Measurements from ENCODE around the gene FANCE.
A peak's percentile ranks its signal among the peaks of the same experiment; 100 is the strongest.

FANCE gene

DNA sequence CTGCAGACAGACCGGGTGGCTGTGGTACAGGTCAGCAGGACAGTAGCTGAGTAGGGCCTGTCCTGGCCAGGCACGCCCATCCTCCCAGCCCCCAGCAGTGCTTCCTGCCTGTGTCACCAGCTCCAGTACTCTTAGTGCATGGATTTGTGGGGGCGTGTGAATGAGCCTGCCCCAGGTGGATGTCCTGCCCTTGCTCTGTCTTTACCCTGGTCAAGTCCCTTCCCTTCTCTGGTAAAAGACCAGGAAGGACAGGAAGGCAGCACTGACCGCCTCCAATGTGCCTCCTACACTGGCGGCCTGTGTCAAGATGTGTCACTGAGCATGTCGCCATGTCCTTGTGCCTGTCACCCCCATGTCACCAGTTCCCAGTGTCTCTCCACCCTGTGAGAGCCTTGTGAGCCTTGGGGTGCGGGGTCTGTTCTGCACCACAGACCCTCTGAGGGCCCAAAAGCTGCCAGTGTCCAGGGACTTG, 32.8 kb downstream of the FANCE start:
- peak; percentile 59 for DNase-seq (ENCODE audit: low spot score)

DNA sequence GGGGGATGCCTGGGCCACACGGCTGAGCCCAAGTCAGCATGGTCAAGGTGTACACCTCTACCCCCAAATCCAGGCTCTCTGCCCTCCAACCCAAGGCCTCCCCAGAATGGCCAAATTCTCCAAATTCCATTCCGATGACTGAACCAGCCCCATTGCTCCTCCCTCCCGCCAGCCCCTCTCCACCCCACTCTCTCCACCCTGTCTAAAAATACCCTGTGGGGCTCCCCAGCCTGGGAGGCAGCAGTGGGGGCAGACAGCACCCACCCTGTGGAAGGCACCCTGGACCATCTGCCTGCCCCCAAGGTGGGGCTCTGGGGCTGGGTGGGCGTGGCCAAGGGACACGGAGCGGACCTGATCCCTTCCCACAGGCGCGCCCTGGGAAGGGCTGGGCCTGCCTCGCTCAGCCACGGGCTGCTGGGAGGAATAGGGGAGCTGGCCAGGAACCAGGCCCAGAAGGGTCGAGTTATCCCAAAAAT, 33.3 kb downstream of the FANCE start:
- DNase-seq (ENCODE audit: low spot score), result peak; percentile 86

DNA sequence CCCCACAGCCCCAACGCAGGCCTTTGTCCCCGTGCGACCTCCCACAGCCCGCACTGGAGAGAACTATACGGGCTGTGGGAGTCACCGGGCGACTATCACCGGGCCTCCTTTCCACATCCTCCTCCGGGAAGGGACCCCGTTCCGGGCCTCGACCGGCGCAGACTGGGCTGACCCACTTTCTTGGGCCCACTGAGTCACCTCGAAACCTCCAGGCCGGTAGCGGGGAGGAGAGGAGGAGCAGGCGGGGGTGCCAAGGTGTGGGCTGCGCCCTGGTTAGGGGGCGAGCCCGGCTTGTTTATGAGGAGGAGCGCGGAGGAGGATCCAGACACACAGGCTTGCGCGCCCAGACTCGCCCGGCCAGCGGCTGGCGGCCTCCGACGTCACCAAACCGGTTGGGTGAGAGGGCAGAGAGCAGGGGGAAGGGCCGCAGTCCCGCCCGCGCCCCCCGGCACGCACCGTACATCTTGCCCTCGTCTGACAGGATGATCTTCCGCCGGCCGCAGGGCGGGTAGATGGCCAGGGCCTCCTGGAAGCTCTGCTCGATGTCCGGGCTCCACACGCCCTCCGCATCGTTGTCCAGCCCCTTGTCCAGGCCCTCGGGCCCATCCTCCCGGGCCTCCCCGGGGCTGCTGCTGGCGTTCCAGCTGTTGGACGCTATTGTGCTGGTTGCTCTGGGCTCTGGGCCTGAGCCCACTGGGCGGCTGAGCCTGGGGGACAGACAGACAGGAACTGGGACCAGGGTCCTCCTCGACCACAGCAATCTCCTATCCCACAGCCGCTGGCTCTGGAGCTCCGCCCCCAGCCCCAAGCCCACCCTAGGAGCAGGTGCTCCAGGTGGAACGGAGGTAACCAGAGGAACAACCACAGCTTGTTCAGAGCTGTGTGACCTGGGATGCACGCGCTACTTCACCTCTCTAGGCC, 34.1 kb downstream of the FANCE start:
- DNase-seq (ENCODE audit: low spot score), result no peak

DNA sequence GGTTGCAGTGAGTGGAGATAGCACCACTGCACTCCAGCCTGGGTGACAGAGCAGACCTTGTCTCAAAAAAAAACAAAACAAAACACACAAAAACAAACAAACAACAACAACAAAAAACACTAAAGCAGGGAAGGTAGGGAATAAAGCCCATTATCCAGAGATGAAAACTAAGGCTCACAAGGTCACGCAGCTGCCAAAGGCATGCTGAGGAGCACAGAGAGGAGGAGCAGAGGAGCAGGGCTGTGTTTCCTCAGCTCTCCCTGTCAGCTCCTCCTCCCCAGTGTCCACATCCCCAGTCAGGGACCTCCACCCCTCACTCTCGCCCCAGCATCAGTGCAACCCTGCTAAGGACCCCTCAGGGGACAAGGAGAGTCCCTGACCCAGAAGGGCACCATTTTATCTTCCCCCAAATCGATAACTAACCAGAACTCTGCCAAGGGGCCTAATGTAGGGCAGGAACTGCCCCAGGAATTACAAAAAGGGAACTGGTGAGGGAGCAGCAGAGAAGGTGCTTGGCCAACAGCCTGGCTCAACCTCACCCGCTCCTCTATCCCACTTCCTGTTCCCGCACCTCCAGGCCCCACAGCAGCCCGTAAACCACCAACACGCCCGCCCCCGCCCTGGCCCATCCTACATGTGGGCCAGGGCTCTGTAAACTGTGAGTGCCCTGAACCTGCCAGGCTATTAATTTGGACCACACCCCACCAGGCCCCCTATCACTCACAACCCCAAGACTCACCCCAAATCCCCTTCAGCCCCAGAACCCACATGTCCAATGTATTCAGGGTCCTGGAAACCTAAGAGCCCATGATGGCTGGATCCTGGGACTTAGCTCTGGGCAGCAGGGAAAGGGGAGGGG, 35.7 kb downstream of the FANCE start:
- DNase-seq (ENCODE audit: low spot score), result peak; percentile 61

DNA sequence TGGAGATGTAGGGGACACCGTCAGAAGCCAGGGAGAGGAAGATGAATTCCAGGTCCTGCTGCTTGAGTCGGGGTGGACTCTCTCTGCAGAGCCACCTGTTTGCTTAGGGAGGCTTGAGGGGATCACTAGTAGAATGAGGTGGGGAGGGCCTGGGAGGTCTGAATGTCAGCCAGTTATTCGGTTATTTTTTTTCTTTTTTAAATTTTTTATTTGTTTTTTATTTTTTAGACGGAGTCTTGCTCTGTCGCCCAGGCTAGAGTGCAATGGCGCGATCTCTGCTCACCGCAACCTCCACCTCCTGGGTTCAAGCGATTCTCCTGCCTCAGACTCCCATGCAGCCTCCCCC, 36.4 kb downstream of the FANCE start:
- no peak for DNase-seq (ENCODE audit: low spot score)

DNA sequence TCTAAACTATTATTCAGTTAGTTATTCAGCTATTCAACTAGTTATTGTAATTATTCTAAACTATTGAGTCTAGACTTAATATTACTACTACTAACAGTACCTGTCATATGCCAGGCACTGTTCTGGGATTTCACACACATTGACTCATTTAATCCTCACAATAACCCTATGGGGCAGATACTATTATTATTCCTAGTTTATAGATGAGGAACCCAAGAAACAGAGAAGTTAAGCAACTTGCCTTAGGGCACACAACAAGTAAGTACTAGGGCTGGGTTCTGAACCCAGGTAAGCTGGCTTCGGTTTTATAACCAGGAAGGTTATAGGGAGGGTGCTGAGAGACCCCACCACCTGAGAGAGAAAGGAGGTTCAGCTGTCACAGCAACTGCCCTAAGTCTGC, 36.9 kb downstream of the FANCE start:
- DNase-seq (ENCODE audit: low spot score), result no peak

DNA sequence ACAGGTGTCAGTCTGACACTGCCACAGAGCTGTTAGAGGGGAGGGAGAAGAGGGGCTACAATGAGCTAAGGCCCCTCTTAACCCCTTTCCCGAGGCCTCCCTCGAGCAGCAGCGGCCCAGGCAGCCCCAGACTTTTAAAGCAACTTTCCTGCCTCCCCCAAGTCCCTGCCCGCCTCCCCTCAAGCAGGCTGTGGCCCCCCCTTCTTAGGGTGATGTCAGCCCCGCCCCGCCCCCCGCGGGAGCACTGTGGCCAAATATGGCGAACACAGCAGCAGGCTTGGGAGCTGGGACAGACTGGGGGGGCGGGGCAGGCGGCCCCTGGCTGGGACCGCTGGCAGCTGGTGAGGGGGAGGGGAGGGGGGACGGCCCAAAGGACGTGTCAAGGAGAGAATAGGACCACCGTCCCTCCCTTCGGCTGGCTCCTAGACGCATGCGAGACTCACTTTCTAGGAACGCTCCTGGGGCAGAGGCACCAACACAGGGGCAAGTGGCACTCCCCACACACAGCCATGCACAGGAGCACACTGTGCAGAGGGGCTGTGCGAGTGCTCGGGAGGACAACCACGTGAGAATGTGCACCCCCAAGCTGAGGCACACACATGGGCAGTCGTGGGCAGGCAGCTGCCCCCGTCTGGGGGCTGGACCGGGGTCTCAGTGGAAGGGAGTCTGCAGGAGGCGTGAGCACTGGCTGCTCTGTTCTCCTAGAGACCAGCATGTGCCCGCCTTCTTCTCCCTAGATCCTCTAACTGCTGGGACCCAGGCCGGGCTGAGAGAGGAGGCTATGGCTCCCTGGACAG, 38.1 kb downstream of the FANCE start:
- DNase-seq (ENCODE audit: low spot score), result peak; percentile 81

DNA sequence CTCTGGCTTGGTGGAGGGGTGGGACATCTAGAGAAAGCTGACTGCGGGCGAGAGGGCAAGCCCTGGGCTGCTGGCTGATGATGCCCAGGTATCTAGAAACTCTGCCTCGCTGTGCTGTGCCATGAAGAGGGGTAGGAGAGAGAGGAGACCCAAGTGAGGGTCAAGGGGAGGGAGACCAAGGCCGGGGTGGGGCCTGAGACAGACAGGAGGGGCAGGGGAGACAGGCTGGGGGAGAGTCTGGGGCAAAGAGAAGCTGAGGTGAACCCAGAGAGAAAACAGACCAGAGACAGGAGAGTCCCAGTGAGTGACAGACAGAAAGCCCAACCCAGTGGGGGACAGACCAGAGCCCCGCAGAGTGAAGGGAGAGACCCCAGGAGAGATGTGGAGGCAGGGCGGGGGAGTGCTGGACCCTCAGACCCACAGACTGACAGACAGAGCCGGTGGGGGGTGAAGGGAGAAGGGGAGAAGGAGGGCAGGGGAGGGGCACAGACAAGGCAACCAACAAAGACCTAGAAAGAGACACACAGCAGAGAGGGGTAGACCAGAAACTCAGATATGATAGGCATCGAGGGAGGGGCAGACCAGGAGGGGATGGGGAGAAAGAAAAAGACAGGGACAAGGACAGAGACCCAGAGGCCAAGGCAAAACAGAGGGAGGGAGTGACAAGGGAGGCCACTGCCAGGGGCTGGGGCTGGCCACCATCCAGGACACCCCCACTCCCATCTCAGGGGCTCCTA, 38.9 kb downstream of the FANCE start:
- DNase-seq (ENCODE audit: low spot score), result no peak

DNA sequence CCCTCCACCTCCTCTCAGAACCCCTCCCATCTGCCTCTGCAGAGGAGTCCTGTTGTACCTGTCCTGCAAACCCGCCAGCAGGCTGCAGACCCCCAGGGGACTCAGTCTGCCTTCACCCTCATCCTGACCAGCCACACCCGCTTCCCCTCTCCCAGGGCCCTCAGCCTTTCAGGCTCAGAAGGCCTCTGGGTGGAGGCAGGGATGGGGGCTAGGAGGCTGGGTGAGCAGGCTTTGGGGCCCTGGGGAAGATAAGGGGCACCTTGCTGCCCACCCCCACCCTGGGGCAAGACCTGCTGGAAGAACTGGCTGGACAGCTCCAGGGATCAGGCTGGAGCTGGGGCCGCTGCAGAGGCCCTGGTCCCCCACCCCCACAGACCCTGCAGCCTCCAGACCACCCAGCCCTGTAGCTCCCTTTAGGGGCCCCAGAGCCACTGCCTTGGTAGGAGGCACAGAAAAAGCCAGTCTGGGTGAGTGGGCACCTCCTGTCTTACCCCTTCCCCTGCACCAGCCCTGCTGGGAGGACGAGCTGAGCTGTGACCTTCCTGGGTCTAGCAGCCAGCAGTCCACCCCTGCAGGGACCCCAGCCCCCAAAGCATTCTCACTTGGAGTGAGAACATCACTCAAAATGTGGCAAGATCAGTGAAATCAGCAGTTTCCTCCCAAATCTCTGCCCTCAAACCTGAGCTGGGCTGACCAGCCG, 39.6 kb downstream of the FANCE start:
- no peak for DNase-seq (ENCODE audit: low spot score)

DNA sequence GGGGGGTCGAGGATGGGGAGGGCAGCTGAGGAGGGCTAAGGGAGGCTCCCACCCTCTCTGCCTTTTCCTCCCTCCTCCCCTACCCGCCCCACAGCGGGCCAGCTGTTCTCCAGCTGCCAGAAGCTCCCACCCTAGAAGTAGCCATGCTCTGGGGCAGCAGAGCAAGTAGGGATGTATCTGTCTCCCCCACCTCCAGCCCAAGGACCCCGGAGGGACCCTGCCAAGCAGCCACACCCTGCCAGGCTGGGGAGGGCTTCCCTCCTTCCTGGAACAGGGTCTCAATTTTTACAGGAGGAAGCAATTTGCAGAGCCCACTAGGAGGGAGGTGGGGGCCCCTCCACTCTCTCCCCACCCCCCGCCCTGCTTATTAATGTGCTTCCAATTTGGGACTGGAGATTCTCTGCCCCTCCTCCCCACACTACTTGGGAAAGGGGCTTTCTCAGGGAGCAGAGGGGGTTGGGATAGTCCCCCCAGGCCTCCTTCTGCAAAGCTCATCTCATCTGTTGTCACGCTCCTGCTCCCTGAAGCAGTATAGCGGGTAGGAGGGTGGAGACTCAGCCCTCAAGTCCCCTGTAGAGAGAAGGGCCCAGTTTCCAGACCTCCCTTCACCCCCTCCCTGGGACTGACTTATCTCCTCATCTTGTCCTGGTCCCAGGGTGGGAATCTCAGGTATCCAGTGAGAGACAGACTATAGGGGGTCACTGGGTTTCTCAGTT, 40.3 kb downstream of the FANCE start:
- no peak for DNase-seq (ENCODE audit: low spot score)

DNA sequence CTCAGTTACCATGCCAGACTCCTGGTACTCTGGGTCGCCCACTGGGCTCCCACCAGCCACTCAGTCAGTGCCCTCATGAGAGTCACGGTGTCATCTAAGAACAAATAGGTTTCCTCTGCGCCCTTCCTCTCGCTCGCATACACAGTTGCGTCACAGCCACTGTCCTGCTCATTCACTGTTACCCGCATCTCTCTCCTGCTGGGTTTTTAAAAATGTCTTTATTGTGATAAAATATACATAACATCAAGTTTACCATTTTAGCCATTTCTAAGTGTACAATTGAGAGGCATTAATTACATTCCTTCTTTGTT, 40.8 kb downstream of the FANCE start:
- DNase-seq (ENCODE audit: low spot score), result no peak

DNA sequence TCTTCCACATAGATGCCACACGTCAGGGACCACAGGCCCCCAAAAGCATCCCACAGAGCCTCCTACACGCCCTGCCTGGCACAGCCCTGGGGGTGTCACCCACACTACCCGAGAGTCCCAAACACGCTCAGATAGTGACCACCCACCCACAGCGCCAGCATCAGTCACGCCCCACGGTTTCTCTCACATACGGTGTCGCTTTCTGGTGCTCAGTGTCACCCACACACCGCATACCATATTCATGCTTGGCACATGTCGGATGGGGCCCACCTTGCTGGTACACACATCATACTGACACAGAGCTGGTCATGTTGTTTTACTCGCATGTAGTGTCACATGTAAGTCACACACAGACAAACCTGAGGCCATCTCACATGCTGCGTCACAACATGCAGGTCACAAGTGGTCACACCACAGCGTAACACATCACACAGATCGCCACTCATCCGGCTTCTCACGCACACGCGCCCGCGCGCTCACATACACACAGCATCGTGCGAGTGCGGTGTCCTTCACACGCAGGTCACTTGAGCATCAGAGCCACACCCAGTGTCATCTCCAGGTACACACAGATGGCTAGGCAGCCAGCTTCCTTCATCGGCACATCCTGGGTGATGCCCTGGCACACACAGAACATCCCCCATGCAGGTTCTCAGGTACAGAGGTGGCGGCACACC, 41.3 kb downstream of the FANCE start:
- no peak for DNase-seq (ENCODE audit: low spot score)

DNA sequence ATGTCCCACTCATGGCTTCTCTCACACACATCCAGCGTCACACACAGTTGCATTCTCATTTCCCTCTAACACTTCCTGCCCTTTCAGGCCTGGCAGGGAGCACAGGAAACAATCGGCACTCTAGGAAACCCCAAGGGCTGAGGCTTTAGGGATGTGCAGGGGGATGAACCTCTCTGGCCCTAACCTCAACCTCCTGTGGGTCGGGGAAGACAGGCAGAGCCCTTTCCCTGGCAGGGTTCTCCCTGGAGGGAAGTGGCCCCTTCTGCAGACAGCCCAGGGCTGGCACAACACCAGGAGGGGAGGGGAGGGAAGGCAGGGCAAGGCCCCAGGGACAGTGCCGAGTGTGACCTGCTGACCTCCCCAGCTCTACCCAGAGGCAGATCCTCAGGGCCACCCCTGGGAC, 42.0 kb downstream of the FANCE start:
- DNase-seq (ENCODE audit: low spot score), result peak; percentile 50

DNA sequence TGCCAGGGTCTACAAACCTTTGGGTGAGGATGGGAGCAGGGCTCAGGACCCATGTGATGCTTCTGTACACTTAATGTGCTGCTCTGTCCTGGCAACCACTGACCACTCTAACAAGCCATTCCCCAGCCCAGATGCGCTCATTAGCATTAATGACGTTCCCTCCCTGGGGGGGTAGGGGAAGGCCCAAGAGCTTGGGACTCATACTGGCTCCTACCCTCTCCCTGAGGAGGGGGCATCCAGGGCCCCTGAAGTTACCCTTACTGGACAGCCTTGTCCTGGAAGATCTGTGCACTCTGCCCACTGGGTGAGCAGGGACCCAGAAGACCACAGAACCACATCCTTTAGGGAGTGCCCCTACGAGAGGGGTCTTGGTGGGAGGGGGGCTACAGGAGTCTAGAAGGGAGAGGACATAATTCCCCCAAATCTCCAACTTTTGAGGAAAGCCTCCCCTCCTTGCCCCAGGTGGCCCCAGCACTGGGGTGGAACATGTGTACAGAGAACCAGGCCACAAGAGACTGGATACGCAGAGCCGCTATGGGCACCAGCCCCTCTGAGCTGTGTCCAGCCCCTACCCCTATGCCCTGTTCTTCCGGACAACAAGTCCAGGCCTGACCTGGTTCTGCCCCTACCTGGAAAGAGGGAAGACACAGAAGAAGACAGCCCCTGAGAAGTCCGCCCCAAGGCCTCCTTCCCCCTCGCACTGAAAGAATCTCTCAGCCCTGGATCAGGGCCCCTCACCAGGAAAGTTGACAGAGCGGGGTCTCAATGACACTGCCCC, 43.3 kb downstream of the FANCE start:
- DNase-seq (ENCODE audit: low spot score), result no peak

DNA sequence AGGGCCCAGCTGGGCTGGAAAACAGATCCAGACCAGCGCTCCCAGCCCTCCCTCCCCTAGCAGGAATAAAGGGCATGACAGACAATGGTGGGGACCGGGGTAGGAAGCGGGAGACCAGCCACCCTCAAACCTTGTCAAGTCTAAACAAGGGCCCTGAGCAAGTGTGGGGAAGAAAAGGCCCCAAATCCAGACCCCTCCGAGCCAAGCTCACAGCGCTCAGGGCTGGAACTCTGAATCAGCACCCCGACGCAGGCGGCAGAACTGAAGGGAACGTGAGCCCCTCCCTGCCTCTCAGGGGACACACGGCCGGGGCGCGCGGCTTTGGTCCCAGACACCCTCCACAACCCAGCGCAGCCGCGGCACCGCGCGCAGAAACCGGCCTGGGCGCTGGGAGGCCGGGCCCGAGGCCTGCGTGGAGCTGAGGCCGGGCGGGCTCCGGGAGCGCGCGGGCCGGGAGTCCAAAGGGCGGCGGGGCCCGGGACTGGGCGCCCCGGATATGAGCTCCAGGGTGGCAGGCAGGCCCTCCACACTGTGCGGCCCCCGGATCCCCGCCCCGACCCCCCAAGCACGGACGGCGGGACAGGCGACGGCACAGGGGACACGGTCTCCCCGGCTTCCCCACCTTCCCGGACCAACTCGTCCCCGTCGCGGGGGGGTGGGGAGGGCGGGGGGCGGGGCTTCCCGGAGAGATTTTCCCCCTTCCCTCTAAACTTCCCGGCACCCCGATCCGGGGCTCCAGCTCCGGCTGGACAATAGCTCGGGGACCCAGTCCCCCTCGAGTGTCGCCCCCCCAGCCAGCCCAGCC, 44.1 kb downstream of the FANCE start:
- peak; percentile 78 for DNase-seq (ENCODE audit: low spot score)

DNA sequence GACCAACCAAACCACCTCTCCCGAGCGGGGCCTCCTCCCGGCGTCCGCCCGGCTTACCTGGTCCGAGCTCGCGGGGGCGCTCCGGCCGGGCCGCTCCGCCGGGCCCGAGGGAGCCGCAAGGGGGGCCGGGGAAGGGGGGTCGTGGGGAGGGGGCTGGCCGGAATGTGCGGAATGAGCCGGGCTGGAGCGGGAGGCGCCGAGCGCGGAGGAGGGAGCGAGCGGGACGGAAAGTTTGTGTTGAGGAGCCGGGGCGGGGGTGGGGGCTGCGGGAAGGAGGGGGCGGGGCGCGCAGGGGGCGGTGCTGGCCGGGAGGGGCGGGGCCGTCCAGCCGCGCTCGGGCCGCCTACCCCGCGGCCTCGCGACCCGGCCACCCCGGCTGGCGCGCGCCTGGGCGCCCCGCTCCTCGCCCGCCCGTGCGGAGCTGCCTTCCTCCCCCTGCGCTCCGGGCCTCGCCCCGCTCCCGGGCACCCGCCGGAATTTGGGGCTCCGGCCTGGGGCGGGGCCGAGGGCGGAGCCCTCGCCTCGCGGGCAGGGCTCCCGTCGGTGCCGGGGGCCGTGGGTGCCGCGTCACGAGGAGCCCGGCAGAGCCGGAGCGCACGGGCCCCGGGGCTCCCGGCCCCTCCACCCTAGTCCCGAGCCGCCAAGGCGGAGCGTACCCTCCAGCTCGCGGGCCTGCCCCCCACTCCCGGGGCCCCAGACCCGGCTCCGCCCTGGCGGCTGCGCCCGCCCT, 44.9 kb downstream of the FANCE start, which contains the start of gene TEAD3:
Gene TEAD3 (minus strand): TSS at position 239 of the 730 bp plus-strand sequence.
- peak; percentile 97 for DNase-seq (ENCODE audit: low spot score)
